Choroid plexus epithelial cell (primary cell): Measurements from ENCODE around the gene AK8.
"Not testable (repeated sequence)": the region's sequence is repeated elsewhere in the genome, so short reads cannot be mapped to it uniquely, and the experiment has no call there.

Source experiments
- DNase-seq: peaks from one replicate; pipeline ENCODE4 v3.0.0-alpha.2; 2010; ENCODE audit warnings: low read depth
- H3K4me3 ChIP-seq: 2 replicates; pipeline ENCODE4 v1.5.1; 2011; ENCODE audit warnings: low read depth, mild to moderate bottlenecking, control low read depth, low read length, moderate library complexity
- CTCF ChIP-seq: conservative IDR thresholded peaks from 2 replicates; pipeline ENCODE4 v1.5.1; 2011; ENCODE audit warnings: low read depth, mild to moderate bottlenecking, control low read depth, inconsistent platforms, low read length, moderate library complexity

Gene AK8

DNA sequence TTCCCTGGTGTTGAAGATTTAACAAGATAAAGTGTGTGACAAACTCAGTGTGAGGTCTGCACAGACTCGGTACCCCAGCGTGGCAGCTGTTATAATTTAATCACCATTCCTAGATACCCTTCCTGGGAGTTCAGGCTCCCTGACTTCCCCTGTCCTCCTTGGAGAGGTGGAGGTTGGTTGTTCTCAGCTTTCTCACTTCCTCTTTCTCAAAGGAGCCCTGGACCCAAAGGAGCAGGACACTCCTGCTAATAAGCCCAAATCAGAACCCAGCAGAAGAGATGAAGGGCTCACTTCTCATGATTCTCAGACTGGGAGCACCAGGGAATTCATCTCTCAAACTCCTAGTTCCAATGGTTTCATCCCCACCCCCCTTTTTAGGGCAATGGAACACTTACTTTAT is 149.6 kb downstream of the AK8 start:
- DNase-seq, result no peak
- TF ChIP-seq CTCF, result no peak

DNA sequence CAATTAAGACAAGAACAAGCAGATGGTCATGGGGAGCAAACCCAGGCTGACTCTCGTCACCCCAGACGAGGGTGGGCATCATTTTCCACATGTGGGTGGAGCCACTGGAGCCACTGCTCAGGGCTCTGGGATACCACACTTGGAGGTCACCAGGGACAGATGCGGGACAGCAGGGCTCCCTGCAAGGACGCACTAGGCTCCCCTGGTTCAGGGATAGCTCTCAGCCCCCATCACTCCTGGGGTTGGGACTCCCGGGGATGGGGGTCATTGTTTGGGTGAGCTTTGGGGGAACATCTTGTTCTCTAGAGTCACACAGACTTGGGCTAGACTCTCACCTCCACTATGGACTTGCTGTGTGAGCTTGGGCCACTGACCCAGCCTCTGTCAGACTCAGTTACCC is 150.0 kb downstream of the AK8 start:
- H3K4me3 ChIP-seq, result no peak overlapping the region

More for the DNA sequence above, 149.6 kb downstream of the AK8 start:
- H3K4me3 ChIP-seq, result no peak overlapping the region

GRCh38 chr9:132726576-132727130 is 151.4 kb downstream of the AK8 start:
- no peak overlapping the region for H3K4me3 ChIP-seq
- DNase-seq, result no peak
- no peak for TF ChIP-seq CTCF

More for the DNA sequence above, 150.0 kb downstream of the AK8 start:
- TF ChIP-seq CTCF, result no peak
- DNase-seq, result no peak

DNA sequence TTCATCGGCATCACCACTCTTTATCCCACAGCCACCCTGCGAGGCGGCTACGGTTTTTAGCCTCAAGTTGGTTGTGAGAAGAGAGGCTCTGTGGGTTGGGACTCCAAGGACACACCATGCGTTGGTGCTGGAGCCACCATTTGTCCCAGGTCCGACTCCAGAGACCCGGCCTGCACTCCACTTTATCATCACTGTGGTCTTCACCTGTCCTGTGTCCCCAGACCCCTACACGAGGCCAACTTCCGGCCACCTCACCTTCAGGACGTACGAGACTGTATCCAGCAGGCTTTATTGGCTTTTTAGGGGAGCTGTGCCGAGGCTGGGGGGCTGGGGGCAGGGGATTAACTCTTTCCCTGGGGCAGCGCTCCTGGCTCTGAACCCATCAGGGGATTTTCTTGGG is 152.8 kb downstream of the AK8 start:
- no peak for TF ChIP-seq CTCF

DNA sequence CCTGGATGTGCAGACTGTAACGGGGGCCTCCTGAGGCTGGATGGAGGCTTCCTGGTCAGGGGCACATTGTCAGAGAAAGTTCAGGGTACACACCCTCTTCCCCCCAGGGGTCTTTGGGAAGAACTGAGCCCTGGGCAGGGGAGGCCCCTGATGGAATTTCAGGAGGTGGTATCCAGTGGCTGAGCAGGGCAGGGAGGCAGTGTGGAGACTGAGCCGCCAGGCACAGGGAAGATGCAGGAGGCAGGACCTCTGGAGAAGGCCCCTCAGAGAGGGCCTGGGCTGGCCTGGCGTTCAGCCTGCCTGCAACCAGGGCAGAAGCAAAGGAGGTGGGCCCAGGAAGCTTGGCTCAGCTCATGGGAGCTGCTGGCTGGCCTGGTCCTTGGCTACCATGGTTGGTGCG is 154.3 kb downstream of the AK8 start:
- no peak overlapping the region for H3K4me3 ChIP-seq
- TF ChIP-seq CTCF, result no peak
- no peak for DNase-seq

More for the DNA sequence above, 152.8 kb downstream of the AK8 start:
- H3K4me3 ChIP-seq, result no peak overlapping the region
- DNase-seq, result no peak

DNA sequence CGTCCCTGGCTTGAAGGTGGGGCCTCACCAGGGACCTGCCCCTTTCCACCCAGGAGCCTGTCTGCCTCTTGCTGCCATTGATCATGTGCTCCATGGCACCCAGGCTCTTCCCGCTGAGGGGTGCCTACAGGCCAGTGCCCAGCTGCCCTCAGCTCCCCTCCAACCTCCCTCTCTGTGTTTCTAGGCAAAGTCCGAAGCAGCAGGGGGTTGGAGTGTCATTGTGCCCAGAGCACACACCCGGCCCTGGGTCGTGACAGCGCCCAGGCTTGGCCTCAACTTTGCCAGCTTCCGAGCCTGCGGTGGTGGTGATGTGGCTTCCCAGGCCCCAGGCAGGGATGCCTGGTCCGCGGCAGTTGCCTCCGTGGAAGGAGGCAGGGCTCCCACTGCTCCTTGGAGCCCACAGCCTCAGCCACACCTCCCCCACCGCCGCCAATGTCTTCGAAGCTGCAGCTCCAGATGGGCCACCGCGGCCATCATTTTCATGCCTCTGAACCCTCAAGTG is 155.5 kb downstream of the AK8 start:
- no peak overlapping the region for H3K4me3 ChIP-seq
- no peak for DNase-seq
- no peak for TF ChIP-seq CTCF

- DNase-seq, result no peak
- no peak for TF ChIP-seq CTCF
- no peak overlapping the region for H3K4me3 ChIP-seq
Measured at GRCh38 chr9:132721661-132722060, 156.4 kb downstream of the AK8 start.

- not testable (repeated sequence) for DNase-seq, H3K4me3 ChIP-seq
Measured at GRCh38 chr9:132718381-132718928, 159.6 kb downstream of the AK8 start.
